A673 (cell line): ENCODE measurements around the gene PTCHD4. TPM values are rescaled to one million over a fixed set of nuclear protein-coding genes. Genes with fewer than 3 reads are reported as not detected.
"Not testable (repeated sequence)": the region's sequence is repeated elsewhere in the genome, so short reads cannot be mapped to it uniquely, and the experiment has no call there.

Source experiments
- BruUV-seq: library from RNA; stranded (reverse); fragments of 400-500 nt; replicated peaks from 2 replicates; lab custom pipeline; 2021; lab: Mats Ljungman, UMichigan
- CTCF ChIA-PET: fragments of 300-600 bp; sonication (Branson Sonifier 250); formaldehyde crosslinking; loops from one replicate; lab custom pipeline; 2022; ENCODE audit warnings: antibody characterized with exemption; lab: Charles Lee
- POLR2A ChIA-PET: fragments of 300-600 bp; sonication (Branson Sonifier 250); formaldehyde crosslinking; loops from one replicate; lab custom pipeline; 2022; ENCODE audit warnings: antibody characterized with exemption; ENCODE audit not compliant: low non-redundant PET; lab: Charles Lee
- DNase-seq: peaks from one replicate; pipeline ENCODE4 v3.0.0-alpha.2; 2015; ENCODE audit warnings: low spot score
- H3K27ac ChIP-seq: fragments of 200-600 bp; sonication (generic); 2 replicates; pipeline ENCODE4 v1.5.1; 2016; ENCODE audit warnings: mixed run types, low read depth, mild to moderate bottlenecking, mixed read lengths, antibody characterized with exemption, low read length; ENCODE audit not compliant: poor library complexity, severe bottlenecking
- H3K27me3 ChIP-seq: fragments of 200-600 bp; sonication (generic); replicated peaks from 2 replicates; pipeline ENCODE4 v1.6.1; 2017; ENCODE audit warnings: mixed run types, low read depth, mild to moderate bottlenecking, mixed read lengths, antibody characterized with exemption, low read length; ENCODE audit not compliant: insufficient read depth, poor library complexity
- H3K36me3 ChIP-seq: fragments of 200-600 bp; sonication (generic); 2 replicates; pipeline ENCODE4 v1.6.1; 2016; ENCODE audit warnings: mixed run types, mild to moderate bottlenecking, mixed read lengths, antibody characterized with exemption, low read length; ENCODE audit not compliant: insufficient read depth, poor library complexity, severe bottlenecking
- H3K4me1 ChIP-seq: fragments of 200-600 bp; sonication (generic); 2 replicates; pipeline ENCODE4 v1.6.1; 2017; ENCODE audit warnings: mixed run types, mild to moderate bottlenecking, mixed read lengths, antibody characterized with exemption, low read length; ENCODE audit not compliant: insufficient read depth, poor library complexity, severe bottlenecking
- H3K4me3 ChIP-seq: fragments of 200-600 bp; sonication (generic); 2 replicates; pipeline ENCODE4 v1.5.1; 2016; ENCODE audit warnings: low read depth, mixed run types, mild to moderate bottlenecking, mixed read lengths, low read length; ENCODE audit not compliant: poor library complexity, severe bottlenecking
- H3K9me3 ChIP-seq: fragments of 200-600 bp; sonication (generic); 2 replicates; pipeline ENCODE4 v1.6.1; 2016; ENCODE audit warnings: mixed run types, low read depth, mild to moderate bottlenecking, mixed read lengths, antibody characterized with exemption, low read length; ENCODE audit not compliant: poor library complexity, severe bottlenecking
- CTCF ChIP-seq: fragments of 300-800, 200-600 bp; sonication (generic); conservative IDR thresholded peaks from 2 replicates; pipeline ENCODE4 v1.5.1; 2017; ENCODE audit warnings: low read depth, mild to moderate bottlenecking, antibody characterized with exemption, low read length, moderate library complexity, mixed read lengths
- EZH2 ChIP-seq: fragments of 200-600 bp; sonication (generic); IDR thresholded peaks from 2 replicates; pipeline ENCODE4 v1.6.1; 2017; ENCODE audit warnings: borderline replicate concordance, low read depth, mild to moderate bottlenecking, mixed read lengths, antibody characterized with exemption, low read length; ENCODE audit not compliant: poor library complexity, severe bottlenecking
- intact Hi-C: fragments of 100-400 bp; cut with micrococcal nuclease; formaldehyde crosslinking; loops from one replicate; pipeline ENCODE4 v1.10.0; 2022; ENCODE audit not compliant: unreplicated experiment
- total RNA-seq: library from RNA; stranded (reverse); gene quantifications from 2 replicates; pipeline ENCODE4 v1.2.3, GENCODE V29; 2021

Gene PTCHD4
- total RNA-seq, 1 experiment from 2014 or later = 0.17 TPM

GRCh38 chr6:48134246-48134645 is 23.2 kb upstream of the PTCHD4 start:
- no peaks in the 10 kb centered on the region for H3K36me3 ChIP-seq
- no peak overlapping the region for H3K27ac ChIP-seq
- ChIA-PET POLR2A (no interaction called here), CTCF (no interaction called here)
- BruUV-seq = no TSS peak
- H3K9me3 ChIP-seq = no peaks in the 10 kb centered on the region
- H3K4me1 ChIP-seq = no peaks in the 10 kb centered on the region
- H3K4me3 ChIP-seq = no peak overlapping the region
- TF ChIP-seq CTCF (no peak), EZH2 (no peak)
- intact Hi-C loops = no loop called here
- no peaks in the 10 kb centered on the region for H3K27me3 ChIP-seq
- no peak for DNase-seq

DNA sequence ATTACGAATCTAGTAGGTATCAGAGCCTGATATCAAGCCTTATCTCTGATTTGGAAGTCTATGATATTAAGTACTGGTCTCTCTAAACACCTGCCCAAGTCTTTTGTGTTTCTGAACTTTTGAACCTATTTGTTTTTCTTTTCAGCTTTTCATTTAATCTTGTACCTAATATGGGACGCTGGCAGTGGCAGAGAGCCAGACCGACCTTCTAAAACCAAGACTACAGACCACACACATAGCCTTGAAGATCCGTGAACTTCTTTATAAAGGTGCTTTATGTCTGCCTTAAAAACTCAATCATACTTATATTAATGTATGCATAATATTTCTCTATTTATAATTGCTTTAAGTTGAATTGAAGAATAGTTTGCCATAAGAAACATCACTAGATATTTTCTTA is 12.6 kb upstream of the PTCHD4 start:
- BruUV-seq = no TSS peak
- Histone ChIP-seq H3K27me3 (no peaks in the 10 kb centered on the region), H3K36me3 (no peaks in the 10 kb centered on the region), H3K9me3 (no peaks in the 10 kb centered on the region), H3K4me1 (no peaks in the 10 kb centered on the region), H3K4me3 (no peak overlapping the region), H3K27ac (no peak overlapping the region)
- no peak for DNase-seq
- ChIA-PET CTCF (no interaction called here), POLR2A (no interaction called here)
- intact Hi-C loops = no loop called here
- TF ChIP-seq EZH2 = no peak
- no peak for TF ChIP-seq CTCF

GRCh38 chr6:48121983-48122749 is 11.2 kb upstream of the PTCHD4 start:
- intact Hi-C loops, DNase-seq, CTCF ChIA-PET, H3K27ac ChIP-seq, H3K9me3 ChIP-seq, H3K4me3 ChIP-seq, BruUV-seq, H3K36me3 ChIP-seq, POLR2A ChIA-PET, H3K4me1 ChIP-seq, H3K27me3 ChIP-seq: not testable (repeated sequence)
